AG04449 (cell line): ENCODE results near the gene BCORL1.
A peak's percentile ranks its signal among the peaks of the same experiment; 100 is the strongest.

Source experiments
- CTCF ChIA-PET: fragments of 350-600 bp; formaldehyde crosslinking; extraction: SDS; loops from one replicate; lab custom pipeline; 2021; ENCODE audit warnings: antibody characterized with exemption; lab: Yijun Ruan, JAX
- POLR2A ChIA-PET: fragments of 400-600, 350-600 bp; formaldehyde crosslinking; extraction: SDS; loops from one replicate; lab custom pipeline; 2020; ENCODE audit warnings: antibody characterized with exemption, inconsistent platforms; lab: Yijun Ruan, JAX
- DNase-seq: peaks from one replicate; pipeline ENCODE4 v3.0.0-alpha.2; 2010; ENCODE audit warnings: low read depth, low spot score
- H3K4me3 ChIP-seq: 2 replicates; pipeline ENCODE4 v1.5.1; 2011; ENCODE audit warnings: low read depth, mild to moderate bottlenecking, control low read depth, low read length
- CTCF ChIP-seq: IDR thresholded peaks from one replicate; pipeline ENCODE4 v1.5.1; 2011; ENCODE audit warnings: mild to moderate bottlenecking, moderate library complexity, low read length, control low read depth, inconsistent platforms; ENCODE audit not compliant: insufficient read depth; ENCODE audit errors: missing control alignments

BCORL1 gene

GRCh38 chrX:129954804-129955203 lies 27.6 kb upstream of the BCORL1 start:
- DNase-seq, result no peak
- ChIA-PET CTCF (no interaction called here), POLR2A (no interaction called here)
- no peak overlapping the region for H3K4me3 ChIP-seq
- TF ChIP-seq CTCF, result no peak

GRCh38 chrX:129955682-129956081 lies 26.8 kb upstream of the BCORL1 start:
- no peak overlapping the region for H3K4me3 ChIP-seq
- no peak for TF ChIP-seq CTCF
- no peak for DNase-seq
- CTCF ChIA-PET, result no interaction called here
- POLR2A ChIA-PET, result no interaction called here

- TF ChIP-seq CTCF, result no peak
- CTCF ChIA-PET, result interaction anchor here (1.9 kb wide), 1 partner anchor 31 kb away, joined by 4 read pairs; no protein-coding TSS in a partner anchor
- H3K4me3 ChIP-seq, result no peak overlapping the region
- POLR2A ChIA-PET, result no interaction called here
- no peak for DNase-seq
Measured at GRCh38 chrX:129956145-129956544, 26.3 kb upstream of the BCORL1 start.

GRCh38 chrX:129956765-129957164 lies 25.7 kb upstream of the BCORL1 start:
- POLR2A ChIA-PET, result no interaction called here
- CTCF ChIA-PET, result interaction anchor here (1.9 kb wide), 1 partner anchor 31 kb away, joined by 4 read pairs; no protein-coding TSS in a partner anchor
- no peak for TF ChIP-seq CTCF
- H3K4me3 ChIP-seq, result peak overlapping the region; percentile 37
- DNase-seq, result no peak

GRCh38 chrX:129957241-129958082 lies 25.0 kb upstream of the BCORL1 start:
- POLR2A ChIA-PET, result no interaction called here
- peak overlapping the region; percentile 37 for H3K4me3 ChIP-seq
- CTCF ChIA-PET, result interaction anchor here (1.9 kb wide), 1 partner anchor 32 kb away, joined by 4 read pairs; no protein-coding TSS in a partner anchor
- no peak for DNase-seq
- no peak for TF ChIP-seq CTCF

- no peak for TF ChIP-seq CTCF
- CTCF ChIA-PET, result no interaction called here
Measured at GRCh38 chrX:129958083-129958465, 24.4 kb upstream of the BCORL1 start.

More at GRCh38 chrX:129958083-129958465, 24.4 kb upstream of the BCORL1 start:
- no peak overlapping the region for H3K4me3 ChIP-seq
- POLR2A ChIA-PET, result no interaction called here
- DNase-seq, result no peak
